HG03103 (cell line): ENCODE measurements around the gene CGN.

Source experiments
- ATAC-seq: cut with Tn5 transposase; IDR thresholded peaks from one replicate; pipeline ENCODE4 v1.9.1; 2021; ENCODE audit warnings: low read depth; ENCODE audit not compliant: unreplicated experiment

CGN gene

DNA sequence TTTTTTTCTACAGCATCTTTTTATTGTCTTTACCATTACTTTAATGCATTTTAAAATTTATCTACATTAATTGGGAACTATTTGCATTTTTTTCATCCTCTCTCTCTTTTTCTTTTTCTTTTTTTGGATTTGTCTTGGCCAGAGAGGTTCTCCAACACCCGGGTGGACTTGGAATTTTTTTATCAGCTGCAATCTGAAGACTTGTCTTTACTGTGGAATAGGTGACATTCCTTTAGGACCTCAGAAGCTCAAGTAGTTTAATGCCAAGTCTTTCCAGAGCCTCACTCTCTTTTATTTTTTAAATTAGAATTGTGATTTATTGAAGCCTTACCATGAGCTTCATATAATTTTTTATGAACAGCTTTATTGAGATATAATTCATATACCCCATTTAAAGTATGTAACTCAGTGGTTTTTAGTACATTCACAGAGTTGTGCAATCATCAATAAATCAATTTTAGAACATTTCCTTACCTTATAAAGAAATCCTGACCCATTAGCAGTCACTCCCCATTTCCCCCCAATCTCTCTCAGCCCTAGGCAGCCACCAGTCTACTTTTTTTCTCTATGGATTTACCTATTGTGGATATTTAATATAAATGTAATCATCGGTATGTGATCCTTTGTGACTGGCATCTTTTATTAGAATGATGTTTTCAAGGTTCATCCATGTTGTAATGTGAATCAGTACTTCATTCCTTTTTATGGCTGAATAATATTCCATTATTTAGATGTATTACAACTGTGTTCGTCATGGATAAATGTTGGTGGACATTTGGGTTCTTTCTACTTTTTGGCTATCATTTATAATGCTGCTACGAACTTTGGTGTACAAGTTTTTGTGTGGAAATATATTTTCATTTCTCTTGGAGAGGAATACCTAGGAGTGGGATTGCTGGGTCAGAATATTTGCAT, 35.1 kb downstream of the CGN start:
- ATAC-seq = no peak

DNA sequence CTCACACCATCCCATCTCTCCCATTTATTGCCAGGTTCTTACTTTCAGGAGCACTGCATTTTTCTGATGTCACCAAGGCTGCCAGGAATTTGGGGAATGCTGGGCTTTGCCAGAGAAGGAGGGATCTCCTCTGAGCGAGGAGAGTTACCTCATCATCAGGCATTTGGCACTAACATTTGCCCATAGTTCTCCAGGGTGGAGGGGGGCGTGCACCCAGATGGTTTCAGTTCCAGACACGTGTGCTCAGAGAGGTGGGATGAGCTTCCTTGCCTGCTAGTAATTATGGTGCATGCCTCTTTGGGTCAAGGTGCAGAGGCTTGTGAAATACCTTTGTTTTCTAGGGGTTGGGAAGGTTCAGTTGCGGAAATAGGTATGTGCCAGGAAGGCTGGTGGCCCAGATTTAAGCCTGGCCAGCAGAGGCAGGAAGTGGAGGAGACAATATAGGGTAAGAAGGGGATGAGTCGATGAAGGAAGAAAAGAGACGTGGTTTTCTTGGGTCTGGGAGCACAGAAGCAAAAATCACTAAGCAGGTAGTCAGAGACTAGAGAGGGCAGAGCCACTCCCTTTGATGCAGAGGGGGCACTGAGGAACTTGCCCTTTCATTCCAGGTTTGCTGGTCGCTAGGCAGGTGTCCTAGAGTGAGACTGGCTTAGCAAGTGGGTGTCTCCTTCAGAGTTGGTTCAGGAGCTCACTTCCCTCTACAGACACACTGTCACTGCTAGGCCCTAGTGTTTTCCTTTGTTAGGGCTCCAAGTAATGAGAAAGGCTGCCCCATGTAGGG, 36.1 kb downstream of the CGN start:
- ATAC-seq = no peak

DNA sequence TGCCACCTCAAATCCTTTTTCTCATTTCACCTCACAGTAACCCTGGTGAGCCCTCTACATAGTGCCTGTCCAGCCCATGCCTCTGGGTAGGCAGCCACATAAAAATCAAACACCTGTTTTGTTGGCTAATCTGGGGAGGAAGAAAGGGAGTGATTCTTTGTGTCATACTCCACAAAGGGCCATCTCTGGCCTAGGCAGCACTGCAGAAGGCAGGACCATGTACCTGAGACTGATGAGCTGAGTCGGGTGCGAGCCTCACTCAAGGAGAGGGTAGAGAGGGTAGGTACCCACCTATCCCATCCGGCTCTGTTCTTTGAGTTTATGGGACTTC, 36.7 kb downstream of the CGN start:
- no peak for ATAC-seq

DNA sequence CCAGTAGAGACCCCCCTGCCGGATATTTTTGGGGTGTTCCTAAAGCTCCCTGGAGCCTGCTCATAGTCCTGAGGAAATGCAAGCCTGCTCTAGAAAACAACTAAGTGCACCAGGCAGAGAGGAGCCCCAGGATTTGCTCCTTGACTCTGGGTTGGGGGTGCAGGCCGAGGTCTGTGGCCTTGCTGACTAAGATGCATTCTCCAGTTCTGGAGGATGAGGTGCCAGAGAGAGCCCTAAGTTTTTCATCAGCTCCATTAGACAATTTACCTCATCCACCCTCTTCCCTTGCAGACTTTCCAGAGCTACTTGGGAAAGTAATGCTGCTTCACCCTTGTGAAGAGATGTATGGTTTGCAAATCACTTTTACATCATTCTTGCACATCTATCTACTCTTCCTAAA, 38.0 kb downstream of the CGN start:
- ATAC-seq = no peak

DNA sequence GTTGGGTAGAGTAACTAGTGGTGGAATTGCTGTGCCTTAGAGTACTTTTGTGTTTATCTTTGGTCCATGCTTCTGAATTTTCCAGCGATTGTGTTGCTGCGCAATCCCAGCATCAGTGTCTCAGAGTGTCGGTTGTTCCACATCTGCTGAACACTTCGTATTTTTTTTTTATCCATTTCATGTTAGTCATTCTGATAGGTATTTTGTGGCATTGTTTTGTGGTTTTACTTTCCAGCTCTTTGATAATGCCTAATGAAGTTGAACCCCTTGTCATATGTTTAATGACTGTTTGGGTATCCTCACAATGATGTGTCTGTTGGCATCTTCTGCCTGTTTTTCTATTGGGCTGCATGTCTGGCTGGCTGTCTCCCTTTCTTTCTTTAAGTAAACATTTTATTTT, 42.5 kb downstream of the CGN start:
- no peak for ATAC-seq

- ATAC-seq = no peak
Measured at GRCh38 chr1:151556052-151556451, 44.9 kb downstream of the CGN start.

DNA sequence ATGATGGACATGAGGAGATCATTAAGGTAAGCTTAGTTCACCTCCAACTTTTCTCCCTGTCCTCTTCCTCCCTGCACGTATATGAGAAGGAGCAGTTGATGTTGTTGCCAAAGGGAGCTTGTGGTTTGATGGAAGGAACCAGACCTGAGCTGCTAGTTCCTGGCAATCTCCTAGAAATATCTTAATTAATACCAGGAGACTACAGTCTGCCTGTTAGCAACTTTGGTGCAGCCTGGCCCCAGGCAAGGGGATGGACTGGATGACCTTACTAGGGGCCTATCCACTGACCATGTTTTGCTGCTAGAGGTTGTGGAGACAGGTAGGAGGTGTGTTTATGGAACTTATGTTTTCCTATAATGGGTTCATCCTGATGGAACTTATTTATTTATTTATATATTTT, 51.5 kb downstream of the CGN start:
- no peak for ATAC-seq

GRCh38 chr1:151563376-151563775, 52.2 kb downstream of the CGN start:
- no peak for ATAC-seq

DNA sequence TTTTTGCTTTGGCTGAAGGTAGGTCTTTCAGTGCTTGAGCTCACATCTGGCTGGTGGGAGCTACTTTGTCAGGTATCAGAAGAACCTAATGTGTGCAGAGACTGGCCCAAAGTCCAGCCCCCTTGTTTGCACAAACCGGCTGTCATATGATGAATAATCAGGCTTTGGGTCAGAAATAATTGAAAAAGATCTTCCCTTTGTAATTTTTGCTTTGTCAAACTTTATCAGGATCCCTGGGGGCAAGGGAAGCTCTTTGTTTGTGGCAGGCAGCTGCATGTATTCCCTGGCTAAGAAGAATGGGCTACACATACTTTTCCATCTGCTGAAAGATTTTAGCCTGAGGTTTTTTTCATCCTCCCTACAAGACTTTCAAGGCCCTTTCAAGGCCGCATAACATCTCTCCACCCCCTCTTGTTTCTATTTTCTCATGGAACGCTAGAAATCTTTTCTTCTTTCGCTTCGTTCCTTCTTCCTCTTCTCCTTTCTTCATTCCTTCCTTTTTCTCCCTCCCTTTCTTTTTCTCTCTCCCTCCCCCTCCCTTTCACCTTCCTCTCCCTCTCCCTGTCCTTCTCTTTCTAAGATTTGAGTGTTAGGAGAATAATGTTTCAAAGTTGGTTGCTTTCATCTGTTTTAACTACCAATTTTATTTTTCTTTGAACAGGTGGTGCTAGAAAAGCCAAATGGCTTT, 54.5 kb downstream of the CGN start:
- ATAC-seq = no peak

GRCh38 chr1:151568626-151569088, 57.5 kb downstream of the CGN start:
- no peak for ATAC-seq

DNA sequence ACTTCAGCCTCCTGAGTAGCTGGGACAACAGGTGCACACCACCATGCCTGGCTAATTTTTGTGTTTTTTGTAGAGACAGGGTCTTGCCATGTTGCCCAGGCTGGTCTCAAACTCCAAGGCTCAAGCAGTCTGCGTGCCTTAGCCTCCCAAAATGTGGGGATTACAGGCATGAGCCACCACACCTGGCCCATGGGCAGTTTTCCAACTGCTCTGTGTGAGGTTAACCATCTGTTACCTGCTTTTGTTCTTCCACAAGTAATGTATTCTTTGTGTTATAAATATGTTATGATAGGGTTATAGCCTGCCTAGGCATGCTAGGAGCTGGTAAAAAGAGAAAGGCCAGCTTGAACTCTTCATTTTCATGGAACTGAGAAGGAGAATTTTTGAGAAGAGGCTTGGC, 59.6 kb downstream of the CGN start:
- ATAC-seq = no peak

DNA sequence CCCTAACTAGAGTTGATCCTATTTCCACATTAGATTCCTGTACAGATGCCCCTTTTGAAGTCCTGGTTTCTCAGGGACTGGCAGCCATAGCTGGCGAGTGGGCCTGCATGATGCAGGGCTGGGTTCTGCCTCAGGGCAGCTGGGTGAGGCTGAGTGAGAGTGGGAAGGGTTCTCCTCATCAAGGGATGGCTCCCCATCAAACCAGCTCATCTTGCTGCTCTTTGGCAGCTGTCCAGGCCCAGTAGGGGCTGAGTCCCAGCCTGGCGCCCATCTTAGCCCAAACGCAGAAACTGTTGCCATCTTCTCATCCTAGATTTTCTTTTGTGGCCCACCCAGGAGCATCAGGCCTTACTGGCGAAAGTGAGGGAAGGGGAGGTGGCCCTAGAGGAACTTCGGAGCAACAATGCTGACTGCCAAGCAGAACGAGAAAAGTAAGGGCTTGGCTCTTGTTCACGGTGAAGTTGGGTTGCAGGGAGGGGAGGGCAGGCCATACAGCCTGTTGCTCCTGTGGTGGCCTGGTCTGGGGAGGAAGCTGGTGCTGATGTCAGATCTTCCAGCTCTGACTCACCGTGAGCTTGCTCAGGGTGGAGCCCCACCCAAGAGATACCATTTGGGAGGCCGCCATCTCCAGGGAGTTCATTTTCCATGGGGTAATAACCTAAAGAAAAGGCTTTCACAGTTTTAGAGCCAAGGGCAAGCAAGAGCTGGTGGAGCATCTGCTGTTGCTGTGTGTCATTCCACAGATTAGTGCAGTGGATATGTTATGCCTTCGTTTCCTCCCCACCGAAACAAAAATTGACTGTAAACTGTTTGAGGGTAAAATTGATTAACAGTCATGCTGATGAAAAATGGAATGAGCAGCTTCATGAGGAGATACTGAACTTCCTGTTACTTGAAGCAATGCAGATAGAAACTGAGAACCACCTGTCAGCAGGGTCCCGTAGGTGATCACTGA, 63.7 kb downstream of the CGN start:
- no peak for ATAC-seq

GRCh38 chr1:151577173-151577572, 66.0 kb downstream of the CGN start:
- no peak for ATAC-seq

DNA sequence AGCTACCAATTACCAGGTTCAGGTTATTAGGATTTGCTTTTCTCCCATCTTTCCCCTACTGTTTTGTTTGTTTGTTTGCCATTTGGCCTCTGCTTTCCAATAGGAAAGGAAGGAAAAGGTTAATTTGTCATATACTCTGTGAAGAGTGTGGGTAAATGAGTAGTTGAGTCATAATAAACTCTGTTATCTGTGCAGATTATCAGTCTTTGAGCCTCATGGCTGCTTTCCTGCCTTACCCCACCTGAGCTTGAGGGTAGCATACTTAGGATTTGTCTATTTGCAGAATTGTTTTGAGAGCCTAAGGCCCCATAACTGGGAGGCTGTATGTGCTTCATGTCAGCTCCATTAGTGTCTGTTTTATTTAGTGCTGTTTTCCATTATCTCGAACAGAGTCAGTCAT, 67.8 kb downstream of the CGN start:
- no peak for ATAC-seq

DNA sequence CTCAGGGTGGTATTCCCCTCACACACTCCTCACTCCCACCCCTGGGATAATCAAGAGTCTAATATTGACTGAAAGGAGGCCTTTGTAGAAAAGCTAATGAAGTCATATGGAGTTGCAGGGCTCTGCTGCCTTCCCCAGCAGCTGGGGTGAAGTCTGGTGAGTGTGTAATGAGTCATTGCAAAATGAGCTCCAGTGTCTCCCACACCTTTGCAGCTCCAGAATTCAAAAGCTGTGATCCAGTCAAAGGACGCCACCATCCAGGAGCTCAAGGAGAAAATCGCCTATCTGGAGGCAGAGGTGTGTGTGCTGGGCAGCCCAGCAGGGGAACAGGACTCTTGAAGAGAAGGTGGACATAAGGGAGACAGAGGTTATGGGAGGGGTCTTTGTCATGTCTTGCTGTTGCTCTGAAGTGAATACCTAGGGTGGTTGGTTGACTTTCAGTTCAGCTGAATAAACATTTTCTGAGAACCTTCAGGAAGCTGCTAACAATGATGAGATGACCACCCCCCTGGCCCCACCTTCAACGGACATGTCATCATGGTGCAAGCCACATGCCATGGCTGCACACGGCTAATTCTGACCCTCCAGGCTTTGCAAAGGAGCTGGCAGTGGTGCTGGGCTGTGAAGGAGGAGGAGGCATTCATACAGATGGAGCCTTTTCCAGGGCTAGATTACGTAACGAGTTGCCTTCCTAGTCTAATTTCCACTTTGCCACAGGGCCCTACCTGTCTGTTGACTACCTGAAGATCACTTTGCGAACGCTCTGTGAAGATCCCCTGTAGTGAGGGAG, 68.4 kb downstream of the CGN start:
- no peak for ATAC-seq

GRCh38 chr1:151581451-151581850, 70.3 kb downstream of the CGN start:
- no peak for ATAC-seq

DNA sequence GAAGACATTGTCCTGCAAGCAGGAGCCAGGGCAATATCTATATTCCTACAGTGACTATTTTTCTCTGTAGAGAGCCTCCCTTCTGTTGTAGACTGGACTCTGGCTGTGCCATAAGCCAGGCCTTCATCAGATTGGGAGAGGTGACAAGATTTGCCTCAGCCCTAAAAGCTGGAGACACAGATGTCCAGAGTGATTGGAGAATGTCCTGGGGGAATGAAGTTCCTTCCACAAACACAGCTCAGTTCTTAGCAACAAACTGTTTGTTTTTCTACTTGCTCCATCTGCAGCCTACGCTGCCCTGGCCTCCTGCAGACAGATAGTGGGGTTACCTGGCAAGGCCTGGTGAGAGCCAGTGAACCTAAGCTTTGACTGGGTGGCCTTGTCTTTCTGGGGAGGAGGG, 70.7 kb downstream of the CGN start:
- ATAC-seq = no peak

- no peak for ATAC-seq
Measured at GRCh38 chr1:151583796-151584195, 72.6 kb downstream of the CGN start.

- ATAC-seq = no peak
Measured at GRCh38 chr1:151584278-151584677, 73.1 kb downstream of the CGN start.
